GM12878 (cell line): ENCODE measurements around the gene ORM2. TPM values are rescaled to one million over a fixed set of nuclear protein-coding genes. Genes with fewer than 3 reads are reported as not detected.
A peak's percentile ranks its signal among the peaks of the same experiment; 100 is the strongest.

ENCODE experiments used
- ATAC-seq: fragments of 200-7000 bp; cut with Tn5 transposase; 3 replicates; pipeline ENCODE4 v1.9.1; 2020; ENCODE audit warnings: mild to moderate bottlenecking, moderate library complexity
- BruUV-seq: library from RNA; stranded (reverse); fragments of 400-500 nt; replicated peaks from 2 replicates; lab custom pipeline; 2021; lab: Mats Ljungman, UMichigan
- CTCF ChIA-PET: fragments of 300-600 bp; sonication (Branson Sonifier 250); formaldehyde crosslinking; extraction: SDS; loops from one replicate; lab custom pipeline; 2021; ENCODE audit warnings: inconsistent platforms; lab: Yijun Ruan, JAX
- POLR2A ChIA-PET: fragments of 350-600 bp; formaldehyde crosslinking; extraction: SDS; loops from one replicate; lab custom pipeline; 2021; ENCODE audit warnings: inconsistent platforms; lab: Charles Lee
- RAD21 ChIA-PET: fragments of 300-600 bp; sonication (Branson Sonifier 250); formaldehyde crosslinking; loops from one replicate; lab custom pipeline; 2023; ENCODE audit warnings: antibody characterized with exemption; ENCODE audit not compliant: unreplicated experiment; lab: Charles Lee
- SMC1A ChIA-PET: fragments of 300-600 bp; sonication (Branson Sonifier 250); formaldehyde crosslinking; loops from one replicate; lab custom pipeline; 2023; ENCODE audit not compliant: unreplicated experiment, uncharacterized antibody; lab: Charles Lee
- DNase-seq: peaks from one replicate; pipeline ENCODE4 v3.0.0-alpha.2; 2011; ENCODE audit warnings: low read depth, low spot score
- FAIRE-seq: peaks from 3 replicates; lab custom pipeline; 2011; peaks lifted over from hg19 to GRCh38; lab: Jason Lieb, UNC
- H2AFZ ChIP-seq: 2 replicates; pipeline ENCODE4 v1.6.0; 2011; ENCODE audit warnings: low read depth, low read length, control low read depth; ENCODE audit not compliant: control insufficient read depth
- H3K27ac ChIP-seq: 2 replicates; pipeline ENCODE4 v1.5.1; 2011; ENCODE audit warnings: control low read depth; ENCODE audit not compliant: control insufficient read depth, insufficient read depth
- H3K27me3 ChIP-seq, 2 experiments: replicated peaks in 1 of 2; 2 replicates each; pipeline versions ENCODE4 v1.6.0 to v1.6.1; 2011; ENCODE audit warnings: low read length in 1 of 2; ENCODE audit not compliant: control insufficient read depth in 2 of 2, insufficient read depth in 2 of 2
- H3K36me3 ChIP-seq, 2 experiments: 2 replicates each; pipeline ENCODE4 v1.5.1; 2011; ENCODE audit warnings: low read length in 1 of 2; ENCODE audit not compliant: control insufficient read depth in 2 of 2, insufficient read depth in 2 of 2
- H3K4me1 ChIP-seq: 2 replicates; pipeline ENCODE4 v1.6.1; 2011; ENCODE audit warnings: mild to moderate bottlenecking, low read length, moderate library complexity, mixed read lengths; ENCODE audit not compliant: control insufficient read depth, insufficient read depth
- H3K4me2 ChIP-seq: 2 replicates; pipeline ENCODE4 v1.6.0; 2011; ENCODE audit warnings: control low read depth; ENCODE audit not compliant: control insufficient read depth, insufficient read depth
- H3K4me3 ChIP-seq: fragments of 200-600 bp; sonication (generic); 2 replicates; pipeline ENCODE4 v1.5.1; 2016
- H3K79me2 ChIP-seq: 2 replicates; pipeline ENCODE4 v1.6.0; 2011; ENCODE audit warnings: low read length; ENCODE audit not compliant: control insufficient read depth, insufficient read depth
- H3K9ac ChIP-seq: 2 replicates; pipeline ENCODE4 v1.8.0; 2011; ENCODE audit warnings: low read length, control low read depth, mixed read lengths; ENCODE audit not compliant: control insufficient read depth, insufficient read depth
- H3K9me3 ChIP-seq: replicated peaks from 3 replicates; pipeline ENCODE4 v1.5.1; 2011; ENCODE audit warnings: mild to moderate bottlenecking, low read length; ENCODE audit not compliant: control insufficient read depth, insufficient read depth
- H4K20me1 ChIP-seq: 2 replicates; pipeline ENCODE4 v1.6.0; 2011; ENCODE audit not compliant: control insufficient read depth, insufficient read depth
- CHD1 ChIP-seq: IDR thresholded peaks from 2 replicates; pipeline ENCODE4 v1.6.1; 2012; ENCODE audit warnings: low read depth, low read length, improper control_type of control experiment
- EED ChIP-seq: sonication (generic); IDR thresholded peaks from 2 replicates; pipeline ENCODE4 v1.6.1; 2016; ENCODE audit warnings: antibody characterized with exemption, low read depth
- MTA2 ChIP-seq: fragments of 450-650 bp; IDR thresholded peaks from 2 replicates; pipeline ENCODE4 v1.6.1; 2016; ENCODE audit warnings: low read depth, mild to moderate bottlenecking, moderate library complexity
- NFIC ChIP-seq: IDR thresholded peaks from 2 replicates; pipeline ENCODE4 v1.6.1; 2012; ENCODE audit warnings: low read depth, mild to moderate bottlenecking, inconsistent platforms, low read length, moderate library complexity
- RCOR1 ChIP-seq: conservative IDR thresholded peaks from 2 replicates; pipeline ENCODE4 v1.6.1; 2012; ENCODE audit warnings: low read depth, low read length, improper control_type of control experiment
- RUNX3 ChIP-seq: IDR thresholded peaks from 2 replicates; pipeline ENCODE4 v1.6.1; 2012; ENCODE audit warnings: low read length, inconsistent platforms
- STAT3 ChIP-seq: IDR thresholded peaks from 2 replicates; pipeline ENCODE4 v1.6.1; 2011; ENCODE audit warnings: low read depth, low read length, improper control_type of control experiment
- SUPT20H ChIP-seq: IDR thresholded peaks from 2 replicates; pipeline ENCODE4 v1.6.1; 2011; ENCODE audit warnings: low read depth, mild to moderate bottlenecking, low read length, moderate library complexity, borderline replicate concordance; ENCODE audit not compliant: control insufficient read depth
- WGBS: methylation state at CpG from one replicate; pipeline ENCODE4 v1.1.6; 2016; ENCODE audit warnings: low lambda C conversion rate; ENCODE audit not compliant: insufficient replicate concordance, insufficient coverage; ENCODE audit errors: missing lambda C conversion rate; 5-methylcytosine and 5-hydroxymethylcytosine counted together
- in situ Hi-C: fragments of 300-500 bp; cut with MboI; formaldehyde crosslinking; loops from 9 replicates; pipeline ENCODE4 v1.14.3; 2018; ENCODE audit warnings: mixed read lengths
- intact Hi-C: fragments of 100-400 bp; cut with micrococcal nuclease; formaldehyde crosslinking; loops from one replicate; pipeline ENCODE4 v1.14.2; 2022; ENCODE audit not compliant: unreplicated experiment
- polyA plus RNA-seq, 11 experiments: library from polyadenylated mRNA; depleted of rRNA in 4 of 11; unstranded in 6 of 11; stranded (reverse) in 5 of 11; fragments of >200 nt; fragmentation: Nextera tagmentation in 4 of 11; fragmentation: Illumina TruSeq in 1 of 11; extraction: Ambion mirVana in 4 of 11; extraction: Trizol in 1 of 11; gene quantifications; 1 replicate in 1 of 11; 2 replicates in 10 of 11; pipeline versions ENCODE4 v1.2.1 to v1.2.3, GENCODE V29; 2011 to 2016; ENCODE audit warnings: inconsistent platforms in 2 of 11, missing spikeins in 2 of 11, low read depth in 1 of 11
- total RNA-seq, 4 experiments: library from RNA; depleted of rRNA in 3 of 4; stranded (reverse); fragments of >200 nt in 3 of 4; fragmentation: Illumina TruSeq in 1 of 4; extraction: Trizol in 1 of 4; gene quantifications; 2 replicates each; pipeline versions ENCODE4 v1.2.1 to v1.2.3, GENCODE V29; 2013 to 2021
- TF ChIP-seq, protein P1 (sequence below), 3 experiments: IDR thresholded peaks in 2 of 3; conservative IDR thresholded peaks in 1 of 3; 2 replicates each; pipeline ENCODE4 v1.5.1; 2011; ENCODE audit warnings: low read depth in 3 of 3, low read length in 3 of 3, mild to moderate bottlenecking in 3 of 3, control low read depth in 2 of 3, moderate library complexity in 2 of 3, inconsistent platforms in 1 of 3, mixed read lengths in 1 of 3; ENCODE audit not compliant: control insufficient read depth in 2 of 3, insufficient read depth in 1 of 3; ENCODE audit errors: extremely low read depth in 1 of 3
- TF ChIP-seq, protein P2 (sequence below): IDR thresholded peaks from 2 replicates; pipeline ENCODE4 v1.6.1; 2011; ENCODE audit warnings: borderline replicate concordance, low read depth, mild to moderate bottlenecking, moderate library complexity, mixed read lengths, low read length; ENCODE audit not compliant: insufficient read depth; ENCODE audit errors: extremely low read length

Gene ORM2
- total and polyA plus RNA-seq, 10 of the 15 experiments (the other 5 are each of a cell fraction or from before 2014, with no cell fraction given), result 0.64 TPM; not detected in 9

GRCh38 chr9:114365194-114365593, 35.5 kb downstream of the ORM2 start:
- SMC1A ChIA-PET, result interaction anchor here (0.8 to 13.9 kb wide), 8 partner anchors 12 to 33 kb away, joined by 3 to 327 read pairs (median 9); partner anchors contain the start of gene AKNA
- H2AFZ ChIP-seq, result no peak overlapping the region
- intact Hi-C loops, result no loop called here
- no peak for FAIRE-seq
- peaks cover 44 to 55% of the 10 kb centered on the region in 2 experiments for H3K36me3 ChIP-seq
- DNase-seq, result no peak
- no peaks in the 10 kb centered on the region for H3K27me3 ChIP-seq
- TF ChIP-seq EED (no peak), RUNX3 (no peak), MTA2 (no peak), RCOR1 (no peak), NFIC (no peak), STAT3 (no peak), CHD1 (no peak), SUPT20H (no peak)
- TF ChIP-seq, protein P1, sequence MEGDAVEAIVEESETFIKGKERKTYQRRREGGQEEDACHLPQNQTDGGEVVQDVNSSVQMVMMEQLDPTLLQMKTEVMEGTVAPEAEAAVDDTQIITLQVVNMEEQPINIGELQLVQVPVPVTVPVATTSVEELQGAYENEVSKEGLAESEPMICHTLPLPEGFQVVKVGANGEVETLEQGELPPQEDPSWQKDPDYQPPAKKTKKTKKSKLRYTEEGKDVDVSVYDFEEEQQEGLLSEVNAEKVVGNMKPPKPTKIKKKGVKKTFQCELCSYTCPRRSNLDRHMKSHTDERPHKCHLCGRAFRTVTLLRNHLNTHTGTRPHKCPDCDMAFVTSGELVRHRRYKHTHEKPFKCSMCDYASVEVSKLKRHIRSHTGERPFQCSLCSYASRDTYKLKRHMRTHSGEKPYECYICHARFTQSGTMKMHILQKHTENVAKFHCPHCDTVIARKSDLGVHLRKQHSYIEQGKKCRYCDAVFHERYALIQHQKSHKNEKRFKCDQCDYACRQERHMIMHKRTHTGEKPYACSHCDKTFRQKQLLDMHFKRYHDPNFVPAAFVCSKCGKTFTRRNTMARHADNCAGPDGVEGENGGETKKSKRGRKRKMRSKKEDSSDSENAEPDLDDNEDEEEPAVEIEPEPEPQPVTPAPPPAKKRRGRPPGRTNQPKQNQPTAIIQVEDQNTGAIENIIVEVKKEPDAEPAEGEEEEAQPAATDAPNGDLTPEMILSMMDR (IDR thresholded peaks at IDR 0.05 in 2 of 3, conservative IDR thresholded peaks at IDR 0.05 in 1 of 3; ENCODE audit: control insufficient read depth in 2 of 3, extremely low read depth in 1 of 3, insufficient read depth in 1 of 3, low read depth in 3 of 3, low read length in 3 of 3), result no peak
- TF ChIP-seq, protein P2, sequence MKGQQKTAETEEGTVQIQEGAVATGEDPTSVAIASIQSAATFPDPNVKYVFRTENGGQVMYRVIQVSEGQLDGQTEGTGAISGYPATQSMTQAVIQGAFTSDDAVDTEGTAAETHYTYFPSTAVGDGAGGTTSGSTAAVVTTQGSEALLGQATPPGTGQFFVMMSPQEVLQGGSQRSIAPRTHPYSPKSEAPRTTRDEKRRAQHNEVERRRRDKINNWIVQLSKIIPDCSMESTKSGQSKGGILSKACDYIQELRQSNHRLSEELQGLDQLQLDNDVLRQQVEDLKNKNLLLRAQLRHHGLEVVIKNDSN, result no peak
- CTCF ChIA-PET, result interaction anchor here (0.6 to 7.4 kb wide), 6 partner anchors 11 to 97 kb away, joined by 3 to 108 read pairs (median 4); partner anchors contain the start of gene AKNA
- H3K4me3 ChIP-seq, result no peak overlapping the region
- RAD21 ChIA-PET, result interaction anchor here (0.7 to 12.9 kb wide), 7 partner anchors 8 to 137 kb away, joined by 3 to 251 read pairs (median 6); partner anchors contain the start of gene AKNA
- H4K20me1 ChIP-seq, result peaks cover 2% of the 10 kb centered on the region; the same call in 1 of the 2 replicates
- BruUV-seq, result no TSS peak
- no peak overlapping the region for H3K9ac ChIP-seq
- no peak for ATAC-seq
- WGBS, result 16% methylated on average over 2 of the region's 2 CpGs
- H3K4me2 ChIP-seq, result no peak overlapping the region
- in situ Hi-C loops, result no loop called here
- no peaks in the 10 kb centered on the region for H3K9me3 ChIP-seq
- POLR2A ChIA-PET, result interaction anchor here (0.6 to 13.2 kb wide), 9 partner anchors 8 to 254 kb away, joined by 3 to 312 read pairs (median 4); partner anchors contain the start of gene AKNA
- peaks cover 15% of the 10 kb centered on the region for H3K79me2 ChIP-seq
- H3K27ac ChIP-seq, result peak overlapping the region; percentile 21
- H3K4me1 ChIP-seq, result peaks cover 53% of the 10 kb centered on the region
